ENCODE measurements around the gene USP9Y. TPM values are rescaled to one million over a fixed set of nuclear protein-coding genes. Genes with fewer than 3 reads are reported as not detected.

USP9Y gene
- total and polyA plus RNA-seq, 2 donors (not counting 3 experiments of a cell fraction or from before 2014, with no cell fraction given): 13.6 to 17.4 TPM

DNA sequence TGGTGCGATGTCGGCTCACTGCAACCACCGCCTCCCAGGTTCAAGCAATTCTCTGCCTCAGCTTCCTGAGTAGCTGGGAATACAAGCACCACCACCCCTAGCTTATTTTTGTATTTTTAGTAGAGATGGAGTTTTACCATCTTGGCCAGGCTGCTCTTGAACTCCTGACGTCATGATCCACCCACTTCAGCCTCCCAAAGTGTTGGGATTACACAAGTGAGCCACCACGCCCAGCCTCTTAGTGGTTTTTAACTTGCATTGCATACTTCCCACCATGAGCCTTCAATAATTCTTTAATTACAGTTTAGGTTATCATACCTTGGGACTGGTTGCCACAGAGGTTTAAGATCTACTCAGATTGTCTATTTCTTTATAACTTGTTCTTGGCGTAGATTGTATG lies 14.3 kb downstream of the USP9Y start:
- intact Hi-C loops (cut with micrococcal nuclease): no loop called here
- Histone ChIP-seq H3K9ac (replicated peaks; ENCODE audit: extremely low read depth, insufficient read depth, low read length) (no peak overlapping the region), H4K20me1 (replicated peaks; ENCODE audit: control insufficient read depth, extremely low read depth, insufficient read depth, low read length) (no peaks in the 10 kb centered on the region), H3K4me3 (replicated peaks in 1 of 3; ENCODE audit: insufficient read depth in 1 of 3, low read depth in 1 of 3, low read length in 3 of 3) (no peak overlapping the region), H3K27me3 (ENCODE audit: control insufficient read depth in 2 of 2, insufficient read depth in 2 of 2, low read length in 2 of 2) (no peaks in the 10 kb centered on the region), H3K79me2 (ENCODE audit: control insufficient read depth, insufficient read depth, low read length) (peaks cover 2% of the 10 kb centered on the region), H2AFZ (ENCODE audit: low read depth, low read length) (no peak overlapping the region), H3K36me3 (ENCODE audit: control insufficient read depth in 2 of 2, extremely low read depth in 1 of 2, insufficient read depth in 2 of 2, low read length in 2 of 2) (no peaks in the 10 kb centered on the region), H3K9me3 (replicated peaks; ENCODE audit: control insufficient read depth, insufficient read depth, low read length) (no peaks in the 10 kb centered on the region), H3K4me2 (ENCODE audit: insufficient read depth, low read length) (no peak overlapping the region), H3K4me1 (ENCODE audit: control insufficient read depth, extremely low read depth, insufficient read depth, low read length) (peaks cover 9% of the 10 kb centered on the region), H3K9me1 (replicated peaks; ENCODE audit: control insufficient read depth, extremely low read depth, insufficient read depth, low read length) (no peaks in the 10 kb centered on the region), H3K27ac (ENCODE audit: insufficient read depth, low read depth, low read length) (no peak overlapping the region)
- DNase-seq (ENCODE audit: low read depth, low spot score) (no peak), FAIRE-seq (no peak)
- POLR2A ChIA-PET: no interaction called here
- CTCF ChIA-PET: no interaction called here
- no peak for TF ChIP-seq MYC (IDR thresholded peaks at IDR 0.05; ENCODE audit: low read depth, low read length)
- TF ChIP-seq POLR2A (IDR thresholded peaks at IDR 0.05; ENCODE audit: low read depth, low read length): no peak
- TF ChIP-seq POLR2AphosphoS5 (IDR thresholded peaks at IDR 0.05; ENCODE audit: insufficient read depth, low read depth, low read length): no peak
- TF ChIP-seq FOS (IDR thresholded peaks at IDR 0.05; ENCODE audit: borderline replicate concordance, insufficient read depth, low read length): no peak
- TF ChIP-seq EZH2 (IDR thresholded peaks at IDR 0.05; ENCODE audit: borderline replicate concordance, low read depth, low read length, severe bottlenecking): no peak
- TF ChIP-seq GATA2 (IDR thresholded peaks at IDR 0.05; ENCODE audit: insufficient read depth, insufficient read length, low read depth, low read length): no peak
- TF ChIP-seq, protein P1, sequence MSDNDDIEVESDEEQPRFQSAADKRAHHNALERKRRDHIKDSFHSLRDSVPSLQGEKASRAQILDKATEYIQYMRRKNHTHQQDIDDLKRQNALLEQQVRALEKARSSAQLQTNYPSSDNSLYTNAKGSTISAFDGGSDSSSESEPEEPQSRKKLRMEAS (IDR thresholded peaks at IDR 0.05; ENCODE audit: insufficient read depth, insufficient read length): no peak
- no peak for TF ChIP-seq JUN (IDR thresholded peaks at IDR 0.05; ENCODE audit: borderline replicate concordance, insufficient read depth, insufficient read length, low read depth)
- TF ChIP-seq, protein P2, sequence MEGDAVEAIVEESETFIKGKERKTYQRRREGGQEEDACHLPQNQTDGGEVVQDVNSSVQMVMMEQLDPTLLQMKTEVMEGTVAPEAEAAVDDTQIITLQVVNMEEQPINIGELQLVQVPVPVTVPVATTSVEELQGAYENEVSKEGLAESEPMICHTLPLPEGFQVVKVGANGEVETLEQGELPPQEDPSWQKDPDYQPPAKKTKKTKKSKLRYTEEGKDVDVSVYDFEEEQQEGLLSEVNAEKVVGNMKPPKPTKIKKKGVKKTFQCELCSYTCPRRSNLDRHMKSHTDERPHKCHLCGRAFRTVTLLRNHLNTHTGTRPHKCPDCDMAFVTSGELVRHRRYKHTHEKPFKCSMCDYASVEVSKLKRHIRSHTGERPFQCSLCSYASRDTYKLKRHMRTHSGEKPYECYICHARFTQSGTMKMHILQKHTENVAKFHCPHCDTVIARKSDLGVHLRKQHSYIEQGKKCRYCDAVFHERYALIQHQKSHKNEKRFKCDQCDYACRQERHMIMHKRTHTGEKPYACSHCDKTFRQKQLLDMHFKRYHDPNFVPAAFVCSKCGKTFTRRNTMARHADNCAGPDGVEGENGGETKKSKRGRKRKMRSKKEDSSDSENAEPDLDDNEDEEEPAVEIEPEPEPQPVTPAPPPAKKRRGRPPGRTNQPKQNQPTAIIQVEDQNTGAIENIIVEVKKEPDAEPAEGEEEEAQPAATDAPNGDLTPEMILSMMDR (IDR thresholded peaks at IDR 0.05; ENCODE audit: extremely low read depth in 1 of 2, insufficient read depth in 1 of 2, low read depth in 1 of 2, low read length in 2 of 2): no peak
- BruUV-seq (replicated peaks): no TSS peak
- dilution Hi-C loops (cut with MboI; ENCODE audit: extremely low pct_ligation_motif_present, low sequenced_read_pairs): no loop called here
